Metanephros (tissue), 1 donor: ENCODE measurements around the gene DOP1A. TPM values are rescaled to one million over a fixed set of nuclear protein-coding genes. Genes with fewer than 3 reads are reported as not detected.

Experiments used
- total RNA-seq: library from RNA; depleted of rRNA; stranded (reverse); fragments of >200 nt; gene quantifications from one replicate; pipeline ENCODE4 v1.2.3, GENCODE V29; 2014

The DOP1A gene
- total RNA-seq: 55.6 TPM

GRCh38 chr6:83067448-83068439 lies at the start of gene DOP1A:
DOP1A (plus strand) TSS chr6:83067671; CDS start chr6:83096978, 29,307 bp downstream.

GRCh38 chr6:83065511-83066192 lies 1.8 kb upstream of the DOP1A start, which contains the start of gene UBE3D:
UBE3D (minus strand) TSS chr6:83065841; CDS start chr6:83065718, 123 bp downstream.

GRCh38 chr6:83192871-83193746 lies 125.6 kb downstream of the DOP1A start, which contains the start of the genes PGM3 and RWDD2A:
PGM3 (minus strand) TSS chr6:83193265; CDS start chr6:83191012, 2,253 bp downstream.
RWDD2A (plus strand) TSS chr6:83193357; CDS start chr6:83194452, 1,095 bp downstream.

Other genes with a start within 250 kb of the DOP1A start
- 16.1 TPM for gene UBE3D, start 1.8 kb upstream of the DOP1A start, total RNA-seq
- gene PGM3, start 125.6 kb downstream of the DOP1A start, total RNA-seq: 30.5 TPM
- 2.9 TPM for gene RWDD2A, start 125.7 kb downstream of the DOP1A start, total RNA-seq